ENCODE data around the gene ITGA8.
"Not testable (repeated sequence)": the region's sequence is repeated elsewhere in the genome, so short reads cannot be mapped to it uniquely, and the experiment has no call there.

ITGA8 gene

GRCh38 chr10:15605740-15606369, 113.9 kb downstream of the ITGA8 start:
- no peak for DNase-seq

DNA sequence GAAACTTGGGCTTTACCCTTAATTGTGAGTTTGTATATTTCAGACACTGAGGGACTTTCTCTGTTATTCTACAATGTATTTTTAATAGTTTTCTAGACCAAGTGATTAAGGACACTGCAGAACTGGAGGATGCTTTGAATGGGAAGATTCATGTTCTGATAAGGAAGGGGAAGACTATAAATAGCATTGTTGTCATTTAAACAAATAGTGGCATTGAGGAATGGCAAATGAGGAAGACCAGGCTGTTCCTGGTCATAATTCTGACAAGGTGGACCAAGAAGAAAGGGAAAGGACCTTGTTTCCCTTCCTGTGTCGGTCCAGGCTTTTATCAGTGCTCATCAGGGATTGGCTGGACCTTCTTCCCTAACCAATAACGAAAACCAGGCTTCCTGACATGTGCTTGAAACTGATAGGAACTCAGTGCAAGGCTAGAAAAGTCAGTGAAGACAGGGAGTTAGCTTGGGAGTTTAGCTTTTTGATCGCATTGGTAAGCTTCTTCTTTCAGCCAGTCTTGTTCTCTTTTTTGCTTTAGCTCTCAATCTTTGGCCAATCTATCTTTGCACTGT, 116.2 kb downstream of the ITGA8 start:
- no peak for DNase-seq

DNA sequence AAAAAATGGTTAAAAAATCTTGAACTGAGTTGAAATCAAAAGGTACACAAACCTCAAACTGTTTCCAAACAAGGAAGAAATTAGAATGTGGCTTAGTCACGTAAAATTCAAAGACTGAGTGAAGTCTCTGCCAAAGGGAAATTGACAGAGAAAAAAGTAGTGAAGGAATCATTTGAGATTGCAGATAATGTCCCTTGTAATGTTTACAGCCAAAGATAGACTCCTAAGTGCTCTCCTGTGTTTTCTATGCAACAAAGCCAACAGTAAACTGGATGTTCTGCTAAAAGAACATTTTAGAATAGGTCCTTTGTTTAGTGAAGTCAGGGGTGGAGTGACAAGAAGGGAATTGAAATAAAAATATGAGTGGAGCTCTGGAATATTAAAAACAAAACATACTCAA, 117.9 kb downstream of the ITGA8 start:
- DNase-seq = no peak

DNA sequence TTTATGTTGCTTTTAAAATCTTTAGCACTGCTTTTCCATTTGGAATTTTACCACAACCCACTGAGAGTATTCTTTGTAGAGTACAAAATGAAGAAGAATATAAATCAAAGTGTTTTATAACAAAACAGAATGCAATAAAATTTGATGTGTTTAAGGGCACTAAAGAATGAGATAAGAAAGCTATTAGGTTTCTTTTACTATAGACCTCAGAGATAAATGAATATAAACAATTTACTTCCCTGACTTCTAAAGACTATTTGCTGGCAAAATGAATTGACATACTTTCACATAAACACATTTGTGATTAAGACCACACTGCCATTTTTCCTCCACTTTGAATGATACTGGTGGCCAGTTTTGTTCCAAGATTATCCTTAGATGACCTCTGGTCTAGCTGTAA, 124.5 kb downstream of the ITGA8 start:
- no peak for DNase-seq

GRCh38 chr10:15591937-15592336, 127.8 kb downstream of the ITGA8 start:
- no peak for DNase-seq

- no peak for DNase-seq
Observed at GRCh38 chr10:15591431-15591830, 128.3 kb downstream of the ITGA8 start.

GRCh38 chr10:15588635-15589508, 130.8 kb downstream of the ITGA8 start:
- no peak for DNase-seq

- DNase-seq = no peak
Observed at GRCh38 chr10:15588151-15588550, 131.6 kb downstream of the ITGA8 start.

DNA sequence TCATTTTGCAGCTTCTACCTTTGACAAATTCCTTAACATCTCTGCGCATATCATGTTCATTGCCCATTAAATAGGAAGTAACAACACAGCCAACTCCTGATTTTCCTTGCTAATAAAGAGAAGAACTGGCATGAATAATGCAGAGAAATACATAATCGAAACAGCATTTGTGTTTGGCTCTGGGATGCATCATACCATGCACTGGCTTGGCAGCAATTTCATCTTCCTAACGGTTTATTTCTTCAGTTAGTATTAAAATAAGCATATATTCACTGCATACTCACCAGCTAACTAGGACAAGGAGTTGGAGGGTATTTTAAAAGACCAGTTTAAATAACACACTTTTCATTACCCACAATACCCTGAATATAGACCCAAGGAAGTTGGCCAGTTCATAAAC, 132.5 kb downstream of the ITGA8 start:
- DNase-seq = no peak

- peak; percentile 68 for DNase-seq
Observed at GRCh38 chr10:15585303-15585715, 134.4 kb downstream of the ITGA8 start.

GRCh38 chr10:15582972-15583371, 136.8 kb downstream of the ITGA8 start:
- DNase-seq = not testable (repeated sequence)

GRCh38 chr10:15579605-15580004, 140.1 kb downstream of the ITGA8 start:
- DNase-seq = no peak

DNA sequence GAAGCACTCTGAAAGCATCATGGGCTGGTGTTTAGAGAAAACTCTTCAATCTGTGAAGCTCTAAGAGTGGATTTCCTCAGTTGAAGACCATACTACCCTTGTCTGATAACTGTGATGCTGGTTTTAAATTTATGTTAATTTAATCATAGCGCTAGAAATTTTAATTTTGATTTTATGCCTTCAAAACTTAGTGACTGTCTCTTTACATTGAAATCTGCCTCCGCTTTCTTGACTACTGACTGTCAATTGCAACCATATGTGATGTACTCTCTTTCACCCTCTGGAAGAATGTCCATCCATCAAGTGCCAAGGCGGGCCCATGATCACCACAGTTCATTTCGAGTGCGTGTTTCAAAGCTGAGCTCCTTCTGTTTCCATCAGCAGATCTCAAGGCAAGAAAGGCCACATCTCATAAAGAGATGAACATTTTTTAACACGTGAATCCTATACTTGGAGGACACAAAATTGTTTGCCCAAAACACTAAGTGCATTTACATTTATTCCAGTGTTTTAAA, 147.1 kb downstream of the ITGA8 start:
- DNase-seq = no peak

GRCh38 chr10:15571575-15571974, 148.1 kb downstream of the ITGA8 start:
- DNase-seq = no peak

DNA sequence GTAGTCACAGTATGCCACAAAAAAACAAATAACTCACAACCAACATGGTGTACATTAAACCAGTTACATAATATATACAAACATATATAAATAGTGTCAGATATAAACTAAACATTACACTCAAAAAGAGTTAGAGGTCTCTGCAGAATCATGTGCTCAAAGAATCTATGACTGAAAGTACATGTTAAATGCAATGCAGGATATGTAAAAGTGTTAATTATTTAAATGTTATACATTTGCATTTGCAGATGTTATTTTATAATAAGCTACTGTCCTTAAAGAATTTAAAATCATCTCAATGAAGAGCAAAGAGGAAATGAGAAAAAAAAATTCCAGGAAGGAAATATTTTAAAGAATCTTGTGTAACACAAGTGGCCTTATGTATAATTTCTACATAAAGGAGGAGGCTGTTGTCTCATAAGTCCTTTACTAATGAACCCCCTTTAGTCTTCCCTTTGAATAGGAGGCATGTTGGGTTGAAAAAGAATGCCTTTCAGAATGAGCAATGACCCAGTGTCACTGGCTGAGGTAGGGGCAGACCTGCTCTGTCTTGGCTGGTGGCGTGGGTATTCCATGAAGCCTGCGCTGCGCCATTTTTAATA, 148.9 kb downstream of the ITGA8 start:
- no peak for DNase-seq

GRCh38 chr10:15567952-15568351, 151.8 kb downstream of the ITGA8 start:
- DNase-seq = no peak

DNA sequence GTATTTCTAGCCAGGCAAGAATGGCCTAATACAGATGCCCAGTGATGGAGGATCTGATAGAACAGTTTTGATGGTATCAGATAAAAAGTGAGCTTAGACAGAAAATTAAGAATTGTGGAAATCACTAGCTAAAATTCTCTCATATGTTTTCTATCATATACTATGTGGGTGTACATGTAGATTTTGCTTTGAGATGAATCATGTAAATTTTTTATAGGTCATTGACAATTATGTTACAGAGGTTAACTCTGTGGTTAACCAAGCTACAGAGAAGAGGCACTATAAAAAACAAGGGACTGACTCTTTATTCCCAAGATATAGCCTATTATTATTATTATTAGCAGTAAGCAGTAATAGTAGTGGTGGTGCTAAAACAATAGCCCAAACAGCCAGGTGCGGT, 156.5 kb downstream of the ITGA8 start:
- DNase-seq = no peak

DNA sequence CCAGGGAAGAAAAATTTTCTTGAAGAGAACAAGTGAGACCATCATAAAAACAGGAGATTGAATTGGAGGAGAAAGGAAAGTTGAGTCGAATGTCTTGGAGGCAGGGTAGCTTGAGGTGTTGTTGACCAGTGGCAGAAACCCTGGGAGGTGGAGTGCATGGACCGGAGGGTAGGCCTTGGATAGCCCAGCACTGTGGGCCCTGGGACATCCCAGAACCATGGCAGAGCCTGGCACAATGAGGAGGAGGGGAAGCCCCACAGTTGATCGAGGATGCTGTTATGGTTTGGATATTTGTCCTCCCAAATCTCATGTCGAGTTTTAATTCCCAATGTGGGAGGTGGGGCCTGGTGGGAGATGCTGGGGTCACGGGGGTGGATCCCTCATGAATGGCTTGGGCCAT, 157.1 kb downstream of the ITGA8 start:
- DNase-seq = no peak

DNA sequence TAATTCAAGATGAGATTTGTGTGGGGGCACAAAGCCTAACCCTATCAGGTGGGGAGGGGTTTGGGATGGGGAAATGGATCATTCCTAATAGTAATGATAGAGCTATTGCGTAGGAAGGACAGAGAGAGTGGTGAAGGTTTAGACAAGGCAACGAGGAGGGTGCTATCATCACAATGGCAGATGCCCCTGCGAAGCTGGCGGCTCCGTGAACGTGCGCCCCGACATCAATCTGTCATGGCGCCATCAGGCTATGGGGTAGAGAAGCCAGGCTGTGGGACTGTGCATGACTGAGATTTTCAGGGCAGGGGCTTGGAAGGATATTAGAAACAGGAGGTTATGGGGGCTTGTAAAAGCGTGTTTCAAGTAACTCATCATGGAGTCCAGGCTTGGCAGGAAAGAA, 157.6 kb downstream of the ITGA8 start:
- no peak for DNase-seq

GRCh38 chr10:15558136-15558535, 161.6 kb downstream of the ITGA8 start:
- DNase-seq = no peak

GRCh38 chr10:15557168-15557567, 162.6 kb downstream of the ITGA8 start:
- DNase-seq = not testable (repeated sequence)

DNA sequence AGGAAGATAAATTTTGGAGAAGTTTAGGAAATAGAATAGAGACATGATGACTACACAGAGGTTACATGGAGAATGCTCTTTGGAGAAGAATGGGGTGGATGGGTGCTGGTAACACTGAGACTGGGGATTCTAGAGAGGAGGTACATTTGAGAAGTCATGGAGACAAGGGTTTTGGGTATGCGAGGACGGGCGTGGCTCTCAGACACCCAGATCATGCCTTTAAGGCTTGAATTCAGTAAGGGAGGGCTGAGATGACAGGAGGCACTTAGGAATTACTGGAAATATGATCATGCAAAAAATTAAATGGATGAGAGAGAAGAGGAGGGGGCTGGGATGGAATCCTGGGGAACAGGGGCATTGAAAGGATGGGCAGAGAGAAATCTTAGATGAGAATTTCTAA, 168.8 kb downstream of the ITGA8 start:
- DNase-seq = no peak

- no peak for DNase-seq
Observed at GRCh38 chr10:15548331-15548730, 171.4 kb downstream of the ITGA8 start.

DNA sequence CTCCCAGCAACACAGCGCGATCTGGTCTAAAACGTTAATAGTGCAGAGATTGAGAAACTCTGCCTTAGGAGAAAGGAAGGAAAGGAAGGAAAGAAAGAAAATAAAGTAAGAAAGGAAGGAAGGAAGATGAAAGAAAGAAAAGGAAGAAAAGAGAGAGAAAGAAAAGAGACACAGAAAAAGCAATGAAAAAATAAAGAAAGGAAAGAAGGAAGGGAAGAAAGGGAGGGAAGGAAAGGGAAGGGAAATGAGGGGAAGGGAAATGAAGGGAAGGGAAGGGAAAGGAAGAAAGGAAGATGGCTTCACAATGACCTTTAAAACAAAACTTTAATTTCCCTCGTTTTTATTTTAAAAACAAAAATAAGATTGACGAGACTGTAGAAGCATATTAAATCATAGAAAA, 173.1 kb downstream of the ITGA8 start:
- DNase-seq = no peak
